Esophagus muscularis mucosa (tissue), 3 donors: ENCODE data around the gene CMAS.

Experiments
- EP300 ChIP-seq: sonication (generic); formaldehyde crosslinking; IDR thresholded peaks from one replicate; pipeline ENCODE4 v1.6.1; 2017; ENCODE audit warnings: antibody characterized with exemption
- TF ChIP-seq, protein P1 (sequence below), 3 experiments: fragments of 200-600 bp in 2 of 3; fragments of 450-650 bp in 1 of 3; sonication (generic) in 2 of 3; IDR thresholded peaks; one replicate each; pipeline ENCODE4 v1.5.1; 2017 to 2019; ENCODE audit warnings: antibody characterized with exemption in 3 of 3, mild to moderate bottlenecking in 2 of 3, moderate library complexity in 1 of 3

DNA sequence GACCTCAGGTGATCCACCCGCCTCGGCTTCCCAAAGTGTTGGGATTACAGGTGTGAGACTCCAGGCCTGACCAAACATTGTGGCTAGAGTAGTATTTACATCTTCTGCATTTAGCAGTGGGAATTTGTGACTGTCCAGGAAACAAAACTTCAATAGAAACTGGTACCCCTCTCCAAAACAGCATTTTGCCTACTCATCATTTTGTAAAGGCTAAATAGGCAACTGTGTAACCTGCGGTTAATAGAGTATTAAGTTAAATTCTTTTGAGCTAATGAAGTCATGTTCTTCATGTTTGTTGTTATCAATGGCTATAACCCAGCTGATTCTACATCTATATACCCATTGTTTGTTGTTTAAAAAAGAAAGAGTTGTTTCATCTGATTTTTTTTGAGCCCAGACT lies 8.1 kb downstream of the CMAS start:
- TF ChIP-seq EP300 = no peak
- TF ChIP-seq, protein P1, sequence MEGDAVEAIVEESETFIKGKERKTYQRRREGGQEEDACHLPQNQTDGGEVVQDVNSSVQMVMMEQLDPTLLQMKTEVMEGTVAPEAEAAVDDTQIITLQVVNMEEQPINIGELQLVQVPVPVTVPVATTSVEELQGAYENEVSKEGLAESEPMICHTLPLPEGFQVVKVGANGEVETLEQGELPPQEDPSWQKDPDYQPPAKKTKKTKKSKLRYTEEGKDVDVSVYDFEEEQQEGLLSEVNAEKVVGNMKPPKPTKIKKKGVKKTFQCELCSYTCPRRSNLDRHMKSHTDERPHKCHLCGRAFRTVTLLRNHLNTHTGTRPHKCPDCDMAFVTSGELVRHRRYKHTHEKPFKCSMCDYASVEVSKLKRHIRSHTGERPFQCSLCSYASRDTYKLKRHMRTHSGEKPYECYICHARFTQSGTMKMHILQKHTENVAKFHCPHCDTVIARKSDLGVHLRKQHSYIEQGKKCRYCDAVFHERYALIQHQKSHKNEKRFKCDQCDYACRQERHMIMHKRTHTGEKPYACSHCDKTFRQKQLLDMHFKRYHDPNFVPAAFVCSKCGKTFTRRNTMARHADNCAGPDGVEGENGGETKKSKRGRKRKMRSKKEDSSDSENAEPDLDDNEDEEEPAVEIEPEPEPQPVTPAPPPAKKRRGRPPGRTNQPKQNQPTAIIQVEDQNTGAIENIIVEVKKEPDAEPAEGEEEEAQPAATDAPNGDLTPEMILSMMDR (IDR thresholded peaks at IDR 0.05) = no peak
